Fibroblast of pulmonary artery (primary cell): Measurements from ENCODE around the gene MYLK2.

ENCODE experiments used
- DNase-seq: peaks from one replicate; pipeline ENCODE4 v3.0.0-alpha.2; 2010; ENCODE audit warnings: low read depth
- H3K4me3 ChIP-seq: replicated peaks from 2 replicates; pipeline ENCODE4 v1.5.1; 2011; ENCODE audit warnings: low read depth, mild to moderate bottlenecking, control low read depth, low read length, moderate library complexity
- CTCF ChIP-seq: IDR thresholded peaks from 2 replicates; pipeline ENCODE4 v1.5.1; 2011; ENCODE audit warnings: mild to moderate bottlenecking, control low read depth, low read length, inconsistent platforms; ENCODE audit errors: missing control alignments

Gene MYLK2

DNA sequence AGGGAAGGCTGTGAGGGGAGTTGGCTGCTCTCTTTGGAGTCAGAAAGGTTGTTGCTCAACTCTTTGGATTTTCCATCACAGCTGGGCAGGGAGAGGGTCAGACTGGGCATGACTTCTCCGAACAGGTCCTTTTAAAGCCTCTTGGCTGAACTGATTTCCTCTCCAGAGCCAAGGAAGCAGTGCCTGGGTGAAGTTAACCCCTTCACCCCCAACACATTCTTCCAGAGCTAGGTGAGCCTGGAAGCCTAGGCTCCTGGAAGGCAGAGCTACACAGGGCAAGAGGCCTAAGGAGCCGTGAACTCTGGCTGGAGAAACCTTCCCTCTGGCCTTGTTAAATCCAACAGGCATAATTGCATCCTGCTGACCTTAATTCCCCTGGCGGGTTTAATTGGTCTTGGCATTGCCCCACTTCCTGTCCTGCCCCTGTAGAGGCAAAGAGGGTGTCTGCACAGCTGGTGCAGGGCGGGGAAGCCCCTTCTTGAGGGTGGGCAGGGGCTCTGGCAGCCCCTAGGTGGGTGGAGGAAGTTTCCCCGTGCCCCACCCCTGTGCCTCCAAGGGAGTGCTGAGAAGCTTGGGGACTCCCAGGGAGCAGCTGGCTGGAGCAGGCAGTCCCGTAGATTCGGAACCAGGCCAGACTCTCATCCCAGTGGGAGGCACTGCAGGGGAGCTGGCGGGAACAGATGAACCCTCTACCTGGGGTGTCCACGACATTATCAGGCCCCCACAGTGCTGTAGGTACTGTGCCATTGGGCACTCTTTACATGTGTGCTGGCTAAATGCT is 3.6 kb upstream of the MYLK2 start:
- DNase-seq = peak; percentile 47

DNA sequence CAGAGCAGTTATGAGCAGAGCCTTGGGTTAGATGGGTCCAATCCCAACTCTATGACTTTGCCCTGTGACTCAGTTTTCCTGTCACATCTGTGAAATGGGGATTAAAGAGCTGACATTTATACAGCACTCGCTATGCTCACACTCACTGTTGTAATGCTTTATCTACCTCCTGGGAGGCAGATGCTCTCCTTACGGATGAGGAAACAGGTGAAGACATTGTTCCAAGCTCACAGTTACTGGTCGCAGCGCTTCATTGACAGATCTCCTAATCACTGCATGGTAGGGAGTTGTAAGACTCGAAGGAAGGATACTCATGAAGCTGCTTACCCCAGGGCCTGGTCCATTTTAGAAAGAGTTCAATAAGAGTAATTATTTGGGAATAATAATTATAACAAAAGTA is 2.9 kb upstream of the MYLK2 start:
- TF ChIP-seq CTCF = no peak
- no peak for DNase-seq
- H3K4me3 ChIP-seq = no peak overlapping the region

More for the DNA sequence above, 3.6 kb upstream of the MYLK2 start:
- no peak overlapping the region for H3K4me3 ChIP-seq
- TF ChIP-seq CTCF = no peak

- no peak for DNase-seq
- TF ChIP-seq CTCF = no peak
- H3K4me3 ChIP-seq = no peak overlapping the region
Observed at GRCh38 chr20:31817461-31817860, 1.7 kb upstream of the MYLK2 start.

DNA sequence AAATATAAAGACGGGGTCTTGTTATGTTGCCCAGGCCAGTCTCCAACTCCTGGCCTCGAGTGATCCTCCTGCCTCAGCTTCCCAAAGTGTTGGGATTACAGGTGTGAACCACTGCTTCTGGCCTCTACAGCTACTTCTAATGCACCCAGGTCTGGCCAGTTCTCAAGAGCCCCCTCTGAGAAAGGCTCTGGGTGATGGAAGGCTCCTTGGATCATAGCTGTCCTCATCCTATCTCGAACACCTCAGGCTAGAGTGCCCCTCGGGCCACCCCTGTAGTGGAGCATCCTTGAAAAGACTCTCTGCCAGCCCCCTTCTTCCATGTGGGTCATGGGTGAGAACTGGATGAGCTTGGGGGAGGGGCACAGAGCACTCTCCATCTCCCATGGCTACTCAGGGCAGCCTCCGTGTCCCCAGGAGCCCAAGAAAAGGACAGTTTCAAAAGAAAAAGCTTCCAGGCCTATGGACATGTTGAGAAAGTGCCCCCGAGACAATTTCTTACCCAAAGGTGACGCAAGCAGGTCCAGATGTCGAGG is 714 bp upstream of the MYLK2 start:
- no peak for DNase-seq
- no peak overlapping the region for H3K4me3 ChIP-seq
- TF ChIP-seq CTCF = no peak

DNA sequence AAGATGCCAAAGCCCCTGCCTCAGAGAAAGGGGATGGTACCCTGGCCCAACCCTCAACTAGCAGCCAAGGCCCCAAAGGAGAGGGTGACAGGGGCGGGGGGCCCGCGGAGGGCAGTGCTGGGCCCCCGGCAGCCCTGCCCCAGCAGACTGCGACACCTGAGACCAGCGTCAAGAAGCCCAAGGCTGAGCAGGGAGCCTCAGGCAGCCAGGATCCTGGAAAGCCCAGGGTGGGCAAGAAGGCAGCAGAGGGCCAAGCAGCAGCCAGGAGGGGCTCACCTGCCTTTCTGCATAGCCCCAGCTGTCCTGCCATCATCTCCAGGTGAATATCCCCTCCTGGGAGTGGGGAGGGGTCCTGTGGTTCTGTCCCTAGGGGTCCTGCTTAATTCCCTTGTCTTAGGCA is 1.1 kb downstream of the MYLK2 start:
- no peak for TF ChIP-seq CTCF
- H3K4me3 ChIP-seq = no peak overlapping the region
- DNase-seq = no peak

GRCh38 chr20:31821427-31821826 is 2.3 kb downstream of the MYLK2 start:
- no peak for TF ChIP-seq CTCF
- DNase-seq = no peak
- no peak overlapping the region for H3K4me3 ChIP-seq
